Left hindlimb (tissue), 1 donor: ENCODE data around the gene HHIPL1.
A peak's percentile ranks its signal among the peaks of the same experiment; 100 is the strongest.

Experiments used
- DNase-seq: peaks from one replicate; pipeline ENCODE4 v3.0.0-alpha.2; 2018

The HHIPL1 gene

DNA sequence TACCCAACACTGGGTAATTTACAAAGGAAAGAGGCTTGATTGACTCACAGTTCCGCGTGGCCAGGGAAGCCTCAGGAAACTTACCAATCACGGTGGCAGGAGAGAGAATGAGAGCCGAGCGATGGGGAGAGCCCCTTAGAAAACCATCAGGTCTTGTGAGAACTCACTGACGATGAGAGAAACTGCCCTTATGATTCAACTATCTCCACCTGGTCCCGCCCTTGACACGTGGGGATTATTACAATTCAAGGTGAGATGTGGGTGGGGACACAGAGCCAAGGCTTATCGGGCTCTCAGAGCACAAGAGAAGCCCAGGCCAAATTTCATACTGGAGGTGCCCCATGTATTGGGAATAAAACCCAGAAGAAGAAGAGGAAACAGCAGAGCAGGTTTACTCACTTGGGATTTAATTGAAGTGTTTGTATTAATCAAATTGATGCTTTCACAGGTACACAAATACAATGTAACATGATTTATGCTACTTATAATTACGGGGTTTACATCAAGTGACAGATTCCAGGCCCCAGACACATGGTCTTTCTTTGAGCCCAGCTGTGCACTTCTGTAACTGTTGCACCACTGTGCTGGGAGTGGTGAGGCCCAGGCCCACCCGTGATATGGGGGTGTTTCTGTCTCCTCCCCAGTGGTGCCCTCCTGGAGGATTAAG lies 32.7 kb upstream of the HHIPL1 start:
- no peak for DNase-seq

- no peak for DNase-seq
Observed at GRCh38 chr14:99612738-99613330, 32.1 kb upstream of the HHIPL1 start.

- no peak for DNase-seq
Observed at GRCh38 chr14:99615497-99616157, 29.3 kb upstream of the HHIPL1 start.

- DNase-seq: no peak
Observed at GRCh38 chr14:99616832-99617800, 27.8 kb upstream of the HHIPL1 start.

GRCh38 chr14:99619835-99620834 lies 24.8 kb upstream of the HHIPL1 start:
- peak; percentile 72 for DNase-seq

- DNase-seq: no peak
Observed at GRCh38 chr14:99621948-99622347, 23.0 kb upstream of the HHIPL1 start.

DNA sequence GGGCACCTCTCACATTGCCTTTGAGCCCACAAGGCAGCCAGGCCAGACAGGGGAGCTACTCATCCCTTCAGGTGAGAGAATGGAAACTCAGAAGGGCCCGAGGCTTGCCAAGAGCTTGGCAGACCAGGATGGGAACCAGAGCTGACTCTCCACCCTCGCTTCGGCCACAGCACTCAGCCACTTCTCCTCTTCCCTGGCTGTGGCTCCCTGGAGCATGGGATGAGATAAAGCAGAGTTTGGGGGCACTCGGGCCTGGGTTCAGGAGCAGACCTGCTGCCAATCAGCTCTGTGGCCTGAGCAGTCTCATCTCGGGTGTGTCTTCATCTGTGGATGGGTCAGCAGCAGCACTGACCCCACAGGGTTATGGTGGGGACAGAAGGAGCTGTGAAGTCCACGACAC lies 20.9 kb upstream of the HHIPL1 start:
- no peak for DNase-seq

DNA sequence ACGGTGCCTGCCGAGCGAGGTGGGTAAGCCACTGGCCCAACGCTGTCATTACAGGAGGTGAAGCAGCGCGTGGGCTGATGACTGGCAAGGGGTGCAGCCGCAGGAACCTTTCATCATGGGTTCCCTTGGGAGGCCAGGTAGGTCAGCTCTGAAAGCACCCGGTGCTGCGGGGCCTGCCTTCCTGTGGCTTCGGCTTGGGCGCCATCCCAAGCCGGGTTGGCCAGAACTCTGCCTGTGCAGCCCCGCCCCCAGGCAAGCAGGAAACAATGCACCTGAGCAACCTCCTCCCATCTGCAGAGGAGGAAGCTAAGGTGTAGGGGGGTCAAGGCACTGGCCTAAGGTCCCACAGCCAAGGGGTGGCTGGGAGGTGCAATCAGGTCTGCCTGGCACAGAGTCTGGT lies 20.0 kb upstream of the HHIPL1 start:
- no peak for DNase-seq

GRCh38 chr14:99625476-99625875 lies 19.5 kb upstream of the HHIPL1 start:
- no peak for DNase-seq

- DNase-seq: no peak
Observed at GRCh38 chr14:99626041-99626648, 18.8 kb upstream of the HHIPL1 start.

GRCh38 chr14:99627100-99627499 lies 17.8 kb upstream of the HHIPL1 start:
- DNase-seq: no peak

DNA sequence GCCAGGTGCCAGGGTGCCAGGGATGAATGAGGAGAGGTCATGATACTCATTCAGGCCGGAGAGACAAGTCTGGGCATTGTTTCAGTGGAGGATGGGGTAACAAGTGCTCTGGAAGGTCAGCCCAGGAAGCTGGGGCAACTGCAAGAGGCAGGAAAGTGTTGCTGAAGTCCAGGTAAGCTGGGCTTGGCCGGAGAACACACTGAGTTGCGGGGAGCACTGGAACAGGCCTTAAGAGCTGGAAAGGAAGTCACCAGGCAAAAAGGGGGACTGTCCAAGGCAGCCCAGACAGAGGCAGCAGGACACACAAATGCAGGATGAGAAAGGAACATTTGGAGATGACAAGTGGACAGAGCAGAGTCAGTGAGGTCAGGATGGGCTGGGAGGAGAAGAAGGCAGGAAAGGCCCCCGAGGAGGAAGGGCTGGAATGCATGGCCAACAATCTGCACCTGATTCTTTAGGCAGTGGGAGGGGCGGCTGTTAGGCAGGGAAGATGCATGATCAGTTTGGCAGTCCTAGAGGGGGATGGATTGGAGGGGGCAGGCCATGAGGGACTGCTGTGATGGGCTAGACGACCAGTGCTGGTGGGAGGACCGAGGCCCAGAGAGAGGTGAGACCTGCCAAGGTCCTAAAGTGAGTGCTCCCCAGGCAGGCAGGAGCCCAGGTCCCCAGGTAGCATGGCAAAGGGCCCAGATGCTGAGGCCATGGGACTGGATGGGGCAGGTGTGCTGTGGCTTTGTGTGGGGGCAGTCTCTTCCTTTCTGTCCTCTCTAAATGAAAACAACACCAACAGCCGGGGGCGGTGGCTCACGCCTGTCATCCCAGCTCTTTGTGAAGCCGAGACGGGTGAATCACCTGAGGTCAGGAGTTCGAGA lies 17.2 kb upstream of the HHIPL1 start:
- DNase-seq: no peak

DNA sequence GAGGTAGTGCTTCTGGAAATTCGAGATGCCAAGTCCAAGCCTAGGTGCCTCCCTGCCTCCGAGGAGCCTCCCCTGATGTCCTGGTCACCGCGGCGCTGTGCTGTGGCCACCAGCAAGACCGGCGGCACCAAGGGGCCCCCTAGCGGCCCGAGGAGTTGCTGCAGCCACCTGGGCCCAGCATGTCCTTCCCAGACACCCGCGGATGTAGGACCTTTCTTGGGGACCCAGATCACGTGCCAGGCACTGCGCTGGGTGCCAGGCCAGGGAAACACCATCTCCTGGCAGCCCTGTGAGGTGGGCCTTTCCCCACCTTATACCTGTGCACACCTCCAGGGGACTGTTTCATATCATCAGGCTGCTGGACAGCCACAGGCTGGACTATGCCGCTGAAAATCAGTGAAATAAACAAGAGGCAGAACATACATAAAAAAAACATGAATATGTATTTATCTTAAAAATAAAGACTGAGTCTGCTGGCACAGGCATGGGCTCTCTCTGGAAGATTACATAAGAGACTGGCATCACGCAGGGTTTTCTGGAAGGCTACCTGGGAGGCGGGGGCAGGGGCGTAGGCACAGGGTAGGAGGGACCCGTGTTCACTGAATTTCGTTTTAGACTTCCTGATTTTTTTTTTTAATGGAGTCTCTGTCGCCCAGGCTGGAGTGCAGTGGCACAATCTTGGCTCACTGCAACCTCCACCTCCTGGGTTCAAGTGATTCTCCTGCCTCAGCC lies 15.9 kb upstream of the HHIPL1 start:
- DNase-seq: peak; percentile 71

- no peak for DNase-seq
Observed at GRCh38 chr14:99630202-99630601, 14.7 kb upstream of the HHIPL1 start.

- DNase-seq: no peak
Observed at GRCh38 chr14:99632410-99633035, 12.4 kb upstream of the HHIPL1 start.

GRCh38 chr14:99633141-99633540 lies 11.8 kb upstream of the HHIPL1 start:
- DNase-seq: no peak

DNA sequence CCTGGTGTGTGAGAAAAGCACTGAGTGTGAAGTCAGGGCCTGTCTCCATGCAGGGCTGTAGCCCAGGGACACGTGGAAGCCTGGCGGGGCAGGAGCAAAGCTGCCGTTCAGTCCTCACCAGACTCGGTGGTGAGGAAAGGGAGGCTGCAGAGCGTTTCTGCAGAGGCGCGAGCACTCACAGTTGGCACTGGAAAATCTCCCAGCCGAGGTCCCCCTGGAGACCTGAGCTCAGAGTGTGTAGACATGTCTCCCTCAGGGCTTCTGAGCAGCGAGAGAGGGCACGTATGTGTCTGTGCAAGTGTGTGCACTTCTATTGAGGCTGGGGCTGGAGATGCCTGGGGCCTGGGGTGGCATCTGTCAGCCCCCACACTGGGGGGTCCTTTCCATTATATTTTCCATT lies 11.0 kb upstream of the HHIPL1 start:
- DNase-seq: no peak

- no peak for DNase-seq
Observed at GRCh38 chr14:99634443-99634842, 10.5 kb upstream of the HHIPL1 start.

- DNase-seq: no peak
Observed at GRCh38 chr14:99635116-99635515, 9.8 kb upstream of the HHIPL1 start.
